Inflammatory macrophage (primary cell): ENCODE data around the gene PIGM.

Experiments used
- DNase-seq, 2 donors: peaks; one replicate each; pipeline ENCODE4 v3.0.0-alpha.2; 2020 to 2022
- total RNA-seq, 18 experiments: gene quantifications; one replicate each; lab custom pipeline; 2026; ENCODE audit warnings: mixed read lengths in 6 of 18, inconsistent platforms in 2 of 18; lab: John Stamatoyannopoulos, UW

Gene PIGM
- 1.0 to 19.3 (median 6.1) reads per million in 18 experiments for total RNA-seq

DNA sequence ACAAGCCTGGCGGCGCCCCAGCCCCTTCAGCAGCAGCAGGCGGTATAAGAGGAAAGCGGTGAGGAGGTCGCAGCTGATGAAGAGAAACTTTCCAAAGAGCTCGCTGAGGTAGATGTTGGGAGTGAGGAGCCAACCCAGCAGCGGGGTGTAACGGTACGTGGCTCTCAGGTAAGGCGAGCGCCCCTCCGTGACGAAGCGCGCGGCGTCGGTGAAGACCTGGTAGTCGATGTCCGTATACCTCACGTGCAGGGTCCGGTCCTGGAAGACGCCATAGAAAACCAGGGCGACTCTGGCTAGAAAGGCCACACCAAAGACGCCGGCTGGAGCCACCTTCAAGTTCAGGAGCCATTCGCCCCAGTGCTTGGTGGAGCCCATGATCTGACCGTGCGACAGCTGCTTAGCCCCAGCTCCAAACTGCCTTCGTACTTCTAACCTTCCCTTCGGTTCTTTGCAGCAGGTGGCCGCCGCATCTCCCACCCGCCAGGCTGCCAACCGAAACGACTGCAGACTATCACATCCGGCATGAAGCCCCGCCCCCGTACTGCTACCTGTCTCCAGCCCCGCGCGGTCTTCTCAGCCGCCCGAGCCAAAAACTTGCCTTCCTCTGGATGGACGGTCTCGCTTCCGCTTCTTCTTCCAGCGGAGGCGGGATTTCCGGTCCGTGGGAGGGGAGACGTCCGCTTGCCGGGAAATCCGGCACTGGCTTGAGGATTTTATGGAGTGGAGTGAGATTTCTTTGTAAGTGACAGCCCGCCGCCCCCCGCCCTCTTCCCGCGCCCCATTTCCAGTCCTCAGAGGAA, at the start of gene PIGM:
Gene PIGM, minus strand, starts transcription at position 626 of the 800 bp plus-strand sequence. Its CDS starts 251 bp downstream, at position 375.
- DNase-seq: peak; percentile 90 to 91

GRCh38 chr1:160081261-160081936, 49.6 kb upstream of the PIGM start, which contains the start of gene KCNJ9:
Gene KCNJ9, plus strand, starts transcription at chr1:160081538. Its CDS starts 2,493 bp downstream, at chr1:160084031.
- DNase-seq: no peak

- no peak for DNase-seq
Observed at GRCh38 chr1:160080381-160081100, 48.8 kb upstream of the PIGM start.

GRCh38 chr1:160079448-160079847, 47.7 kb upstream of the PIGM start:
- DNase-seq: no peak

GRCh38 chr1:160078512-160079195, 46.9 kb upstream of the PIGM start:
- peak; percentile 65 to 67 for DNase-seq

DNA sequence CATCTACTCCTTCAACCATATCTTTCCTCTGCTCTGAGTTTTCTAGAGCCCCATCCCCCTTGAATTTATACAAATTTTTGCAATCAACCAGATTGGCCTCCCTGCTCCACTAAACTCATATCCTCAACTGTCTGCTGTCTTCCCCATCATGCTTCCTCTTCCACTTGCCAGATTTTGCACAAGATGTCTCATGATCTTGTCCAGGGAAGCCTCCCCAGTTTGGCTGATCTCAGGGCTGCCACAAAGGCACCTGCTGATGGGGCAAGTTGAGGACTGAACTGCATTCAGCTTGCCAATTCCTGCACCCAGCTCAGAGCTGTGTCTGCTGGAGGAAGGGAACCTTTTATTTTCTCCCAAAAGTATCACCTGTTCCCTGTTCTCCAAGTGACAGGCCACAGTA, 45.7 kb upstream of the PIGM start:
- peak; percentile 83 to 86 for DNase-seq

- DNase-seq: no peak
Observed at GRCh38 chr1:160076295-160076694, 44.5 kb upstream of the PIGM start.

GRCh38 chr1:160075836-160076235, 44.0 kb upstream of the PIGM start:
- DNase-seq: peak; percentile 36 to 47

GRCh38 chr1:160074865-160075264, 43.1 kb upstream of the PIGM start:
- no peak for DNase-seq

DNA sequence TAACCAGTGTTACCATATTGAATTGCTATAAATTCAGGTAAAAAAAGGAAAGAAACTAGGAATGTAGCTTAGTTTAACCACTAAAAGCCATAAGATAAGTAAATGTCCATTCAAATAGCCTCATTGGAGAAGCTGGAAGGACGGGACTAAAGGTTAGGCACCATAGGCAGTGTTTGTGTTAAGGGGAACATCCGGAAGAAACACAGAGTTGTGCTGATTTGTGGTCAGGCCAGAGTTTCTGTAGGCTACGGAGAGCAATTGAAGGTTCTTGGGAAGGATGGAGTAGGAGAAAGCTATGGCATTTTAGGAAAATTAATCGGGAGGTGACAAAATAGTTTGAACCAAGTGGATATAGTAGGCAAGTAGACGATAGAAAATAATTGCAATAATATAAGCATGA, 39.5 kb upstream of the PIGM start:
- no peak for DNase-seq

- peak; percentile 61 to 69 for DNase-seq
Observed at GRCh38 chr1:160070243-160071163, 38.7 kb upstream of the PIGM start.

DNA sequence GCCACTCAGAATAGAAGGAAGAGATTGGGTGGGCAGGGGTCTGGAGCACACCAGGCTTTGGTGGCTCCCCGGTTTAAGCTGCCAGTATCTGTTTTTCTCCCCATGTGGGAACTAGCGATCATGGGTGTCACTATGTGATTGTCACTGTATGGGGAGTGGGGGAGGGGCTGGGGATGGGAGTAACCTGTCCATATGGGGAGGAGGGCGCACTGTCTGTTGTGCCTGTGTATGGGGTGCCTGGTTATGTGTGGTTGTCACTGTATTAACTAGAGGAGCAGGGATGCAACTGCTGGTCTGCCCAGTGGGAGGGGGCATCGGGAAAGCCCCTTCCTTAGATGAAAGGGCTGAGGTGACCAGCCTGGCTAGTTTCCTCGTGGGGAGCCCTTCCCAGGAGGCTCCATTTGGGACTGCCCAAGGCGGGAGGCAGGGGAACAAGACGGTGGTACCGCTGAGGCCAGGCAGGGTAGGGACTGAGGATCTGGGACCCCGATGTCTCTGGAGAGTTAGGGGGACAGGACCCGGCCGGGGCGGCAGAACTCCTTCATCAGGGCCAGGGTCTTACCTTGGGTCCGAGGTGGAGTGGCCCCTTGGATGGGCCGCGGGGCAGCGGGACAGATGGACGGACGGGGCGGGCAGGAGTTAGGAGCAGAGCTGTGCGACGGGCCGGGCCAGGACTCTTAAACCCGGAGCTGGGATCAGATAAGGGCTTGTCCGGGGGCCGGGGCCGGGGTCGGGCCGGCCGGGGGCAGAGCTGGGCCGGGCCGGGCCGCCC, 37.9 kb upstream of the PIGM start, which contains the start of gene KCNJ10:
Gene KCNJ10, minus strand, starts transcription at position 701 of the 772 bp plus-strand sequence. CDS start 27,628 bp downstream, outside the sequence.
- DNase-seq: no peak

DNA sequence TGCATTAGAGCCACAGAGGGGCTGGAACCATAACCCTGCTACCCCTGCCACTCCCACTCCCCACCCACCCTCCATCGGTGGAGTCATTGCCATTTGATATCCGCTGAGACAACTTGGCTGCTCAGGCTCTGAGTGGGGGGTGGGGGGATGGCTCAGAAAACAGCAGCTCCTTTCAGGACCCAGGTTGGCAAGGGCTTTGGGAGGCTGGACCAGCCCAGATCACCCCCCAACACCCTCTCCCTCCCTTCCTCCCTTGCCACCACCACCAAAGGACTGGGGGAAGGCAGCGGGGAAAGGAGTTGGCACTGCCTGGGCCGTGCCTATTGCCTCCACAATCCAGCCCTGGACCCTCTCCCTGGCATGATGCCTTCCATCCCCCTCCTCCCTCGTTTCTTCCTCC, 36.4 kb upstream of the PIGM start:
- DNase-seq: no peak

DNA sequence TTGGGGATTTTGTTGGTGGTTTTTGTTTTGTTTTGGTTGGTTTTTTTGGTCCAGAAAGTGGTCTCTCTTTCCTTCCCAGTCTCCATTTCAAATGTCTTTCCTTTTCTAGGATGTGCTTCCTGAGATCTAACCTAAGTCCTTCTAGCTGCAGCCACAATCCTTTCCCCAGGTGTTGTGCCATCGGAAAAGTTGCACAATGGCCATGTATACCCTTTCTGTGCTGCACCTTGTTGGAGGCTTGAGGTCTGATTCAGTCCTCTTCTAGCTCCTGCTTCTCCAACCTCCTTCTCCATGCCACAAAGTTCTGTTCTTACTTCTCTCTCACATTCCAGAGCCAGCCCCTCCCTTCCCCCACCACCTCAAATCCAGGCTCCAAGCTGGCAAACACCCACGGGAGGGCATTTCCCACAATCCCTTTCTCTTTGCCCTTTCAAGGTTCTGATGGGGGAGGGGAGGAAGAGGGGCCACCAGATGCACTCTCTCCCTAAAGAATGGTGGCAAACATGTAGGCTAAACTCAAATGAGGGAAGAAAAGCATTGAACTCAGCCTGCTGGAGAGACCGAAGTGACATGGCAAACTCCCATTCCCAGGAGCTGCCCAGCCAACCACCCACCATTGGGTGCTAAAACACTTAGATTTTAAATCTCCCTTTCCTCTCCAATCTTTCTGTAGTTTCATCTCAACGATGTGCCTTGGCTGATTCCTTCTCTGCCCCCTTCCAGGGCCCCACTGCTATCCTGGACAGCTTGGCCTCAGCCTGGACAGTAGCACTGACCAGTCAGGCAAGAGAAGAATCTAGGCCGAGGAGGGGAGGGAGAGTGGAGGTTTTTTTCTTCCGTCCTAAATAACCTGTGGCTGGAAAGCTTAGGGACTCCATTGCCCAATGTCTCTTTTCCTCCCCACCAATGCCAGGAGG, 35.3 kb upstream of the PIGM start:
- no peak for DNase-seq

- DNase-seq: no peak
Observed at GRCh38 chr1:160064746-160065145, 33.0 kb upstream of the PIGM start.

GRCh38 chr1:160064164-160064563, 32.4 kb upstream of the PIGM start:
- no peak for DNase-seq

DNA sequence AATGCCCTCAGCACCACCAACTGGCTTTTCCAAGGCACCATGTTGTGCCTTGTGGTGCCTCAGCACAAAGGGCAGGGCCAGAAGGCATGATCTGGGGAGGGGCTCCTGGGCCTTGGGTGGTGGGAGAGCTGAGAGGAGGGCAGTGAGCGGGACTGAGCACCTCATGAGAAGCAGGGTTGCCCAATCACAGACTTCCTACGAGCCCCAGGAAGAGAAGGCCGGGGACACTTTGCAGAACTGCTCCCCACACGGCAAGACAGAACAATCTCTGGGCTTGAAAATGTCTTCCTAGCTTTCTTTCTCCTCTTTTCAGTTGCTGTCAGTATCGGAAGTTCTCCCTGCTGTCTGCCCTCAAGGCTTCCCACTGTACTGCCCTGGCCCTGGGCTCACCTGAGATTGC, 31.4 kb upstream of the PIGM start:
- peak in 1 of 2 donors; percentile 53 for DNase-seq

DNA sequence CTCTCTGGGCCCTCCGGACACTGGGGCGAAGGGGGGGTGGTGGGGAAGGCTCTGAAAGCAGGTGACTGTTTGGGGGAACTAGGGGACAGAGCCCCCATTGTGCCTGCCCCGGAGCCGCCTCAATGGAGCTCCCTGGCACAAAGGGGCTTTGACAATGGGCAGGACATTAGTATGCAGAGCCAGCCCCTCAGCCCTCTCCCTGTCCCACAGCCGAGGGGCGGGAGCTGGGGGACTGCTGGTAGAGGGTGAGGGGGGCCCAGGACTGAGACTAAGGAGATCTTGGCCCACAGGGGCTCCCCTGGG, 30.4 kb upstream of the PIGM start:
- no peak for DNase-seq
